ENCODE measurements around the gene IPO5. TPM values are rescaled to one million over a fixed set of nuclear protein-coding genes. Genes with fewer than 3 reads are reported as not detected.
"Not testable (repeated sequence)": the region's sequence is repeated elsewhere in the genome, so short reads cannot be mapped to it uniquely, and the experiment has no call there.

Gene IPO5
- total RNA-seq, 1 experiment from 2014 or later: 155 TPM

DNA sequence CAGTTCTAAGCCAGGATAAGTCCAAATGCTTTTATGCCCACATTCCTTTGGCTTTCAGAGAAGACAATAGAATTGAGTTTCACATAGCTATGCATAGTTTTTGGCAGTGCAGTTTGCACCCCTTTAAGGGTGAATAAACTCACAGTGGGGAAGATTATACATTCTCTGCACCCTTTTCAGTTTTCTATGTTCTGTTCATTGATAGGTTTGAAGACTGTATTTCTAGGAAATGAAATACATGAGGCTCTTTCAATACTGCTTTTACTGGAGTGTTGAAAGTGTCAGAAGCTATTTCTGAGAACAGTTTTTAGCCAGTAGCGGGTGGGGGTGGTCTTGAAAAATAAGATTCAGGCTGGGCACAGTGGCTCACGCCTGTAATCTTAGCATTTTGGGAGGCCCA is 46.2 kb downstream of the IPO5 start:
- intact Hi-C loops (cut with micrococcal nuclease): loop anchor here (5.0 kb wide), 1 partner anchor 142 kb away; no protein-coding TSS in a partner anchor
- TF ChIP-seq EZH2phosphoT487 (IDR thresholded peaks at IDR 0.05; ENCODE audit: borderline replicate concordance, low read length) (no peak), EZH2 (IDR thresholded peaks at IDR 0.05; ENCODE audit: low read length, unreplicated experiment) (no peak)
- TF ChIP-seq, protein P1, sequence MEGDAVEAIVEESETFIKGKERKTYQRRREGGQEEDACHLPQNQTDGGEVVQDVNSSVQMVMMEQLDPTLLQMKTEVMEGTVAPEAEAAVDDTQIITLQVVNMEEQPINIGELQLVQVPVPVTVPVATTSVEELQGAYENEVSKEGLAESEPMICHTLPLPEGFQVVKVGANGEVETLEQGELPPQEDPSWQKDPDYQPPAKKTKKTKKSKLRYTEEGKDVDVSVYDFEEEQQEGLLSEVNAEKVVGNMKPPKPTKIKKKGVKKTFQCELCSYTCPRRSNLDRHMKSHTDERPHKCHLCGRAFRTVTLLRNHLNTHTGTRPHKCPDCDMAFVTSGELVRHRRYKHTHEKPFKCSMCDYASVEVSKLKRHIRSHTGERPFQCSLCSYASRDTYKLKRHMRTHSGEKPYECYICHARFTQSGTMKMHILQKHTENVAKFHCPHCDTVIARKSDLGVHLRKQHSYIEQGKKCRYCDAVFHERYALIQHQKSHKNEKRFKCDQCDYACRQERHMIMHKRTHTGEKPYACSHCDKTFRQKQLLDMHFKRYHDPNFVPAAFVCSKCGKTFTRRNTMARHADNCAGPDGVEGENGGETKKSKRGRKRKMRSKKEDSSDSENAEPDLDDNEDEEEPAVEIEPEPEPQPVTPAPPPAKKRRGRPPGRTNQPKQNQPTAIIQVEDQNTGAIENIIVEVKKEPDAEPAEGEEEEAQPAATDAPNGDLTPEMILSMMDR (conservative IDR thresholded peaks at IDR 0.05; ENCODE audit: low read depth, low read length): no peak
- Histone ChIP-seq H3F3A (ENCODE audit: low read length, unreplicated experiment) (no peaks in the 10 kb centered on the region), H3K9me3 (ENCODE audit: low read length) (no peaks in the 10 kb centered on the region), H4K20me1 (ENCODE audit: low read length) (no peaks in the 10 kb centered on the region), H3K9ac (ENCODE audit: low read length) (no peak overlapping the region), H3K36me3 (ENCODE audit: low read depth, low read length) (peaks cover 50% of the 10 kb centered on the region), H3K4me3 (ENCODE audit: low read length) (no peak overlapping the region), H3K79me2 (ENCODE audit: low read length) (no peaks in the 10 kb centered on the region), H3K27me3 (ENCODE audit: low read length) (no peaks in the 10 kb centered on the region), H3K4me2 (ENCODE audit: low read length) (no peak overlapping the region), H3K9me2 (replicated peaks; ENCODE audit: low read length) (no peaks in the 10 kb centered on the region), H2AFZ (ENCODE audit: low read length) (no peak overlapping the region), H3K4me1 (ENCODE audit: insufficient read depth, low read length) (no peaks in the 10 kb centered on the region), H3K27ac (ENCODE audit: low read length) (no peak overlapping the region)
- POLR2A ChIA-PET (ENCODE audit: unreplicated experiment): no interaction called here
- DNase-seq (no peak), ATAC-seq (no peak)
- CTCF ChIA-PET: no interaction called here
- BruUV-seq (replicated peaks): no TSS peak

DNA sequence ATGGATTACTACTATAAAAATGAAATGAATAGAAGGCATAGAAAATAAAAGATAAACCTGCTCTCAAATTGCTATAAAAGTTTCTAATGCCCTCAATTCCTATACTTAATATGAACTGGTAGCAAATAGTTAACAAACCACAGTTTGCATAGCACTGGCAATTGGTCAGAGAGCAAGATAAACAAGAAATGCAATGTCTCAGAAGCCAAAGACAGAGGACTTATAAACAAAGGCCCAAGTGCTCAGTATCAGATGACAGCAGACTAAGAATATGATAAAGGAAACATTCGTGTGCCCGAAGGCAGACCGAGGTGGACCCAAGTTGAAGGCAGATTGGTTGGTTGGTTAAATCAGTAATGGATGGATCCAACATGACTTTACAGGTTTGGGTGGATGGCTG is 50.6 kb downstream of the IPO5 start:
- Histone ChIP-seq H3K4me2 (ENCODE audit: low read length) (no peak overlapping the region), H3K4me3 (ENCODE audit: low read length) (no peak overlapping the region), H3K27ac (ENCODE audit: low read length) (no peak overlapping the region), H3K4me1 (ENCODE audit: insufficient read depth, low read length) (no peaks in the 10 kb centered on the region), H4K20me1 (ENCODE audit: low read length) (no peaks in the 10 kb centered on the region), H3K9me2 (replicated peaks; ENCODE audit: low read length) (no peaks in the 10 kb centered on the region), H3K9me3 (ENCODE audit: low read length) (no peaks in the 10 kb centered on the region), H2AFZ (ENCODE audit: low read length) (no peak overlapping the region), H3K27me3 (ENCODE audit: low read length) (no peaks in the 10 kb centered on the region), H3F3A (ENCODE audit: low read length, unreplicated experiment) (no peaks in the 10 kb centered on the region), H3K9ac (ENCODE audit: low read length) (no peak overlapping the region), H3K79me2 (ENCODE audit: low read length) (no peaks in the 10 kb centered on the region), H3K36me3 (ENCODE audit: low read depth, low read length) (peaks cover 73% of the 10 kb centered on the region)
- ATAC-seq (peak; percentile 70), DNase-seq (peak; percentile 25)
- intact Hi-C loops (cut with micrococcal nuclease): loop anchor here (5.0 kb wide), 1 partner anchor 147 kb away; no protein-coding TSS in a partner anchor
- ChIA-PET CTCF (no interaction called here), POLR2A (ENCODE audit: unreplicated experiment) (no interaction called here)
- no peak for TF ChIP-seq EZH2phosphoT487 (IDR thresholded peaks at IDR 0.05; ENCODE audit: borderline replicate concordance, low read length)
- TF ChIP-seq EZH2 (IDR thresholded peaks at IDR 0.05; ENCODE audit: low read length, unreplicated experiment): no peak
- TF ChIP-seq, protein P1 (conservative IDR thresholded peaks at IDR 0.05; ENCODE audit: low read depth, low read length): no peak
- no TSS peak for BruUV-seq (replicated peaks)

DNA sequence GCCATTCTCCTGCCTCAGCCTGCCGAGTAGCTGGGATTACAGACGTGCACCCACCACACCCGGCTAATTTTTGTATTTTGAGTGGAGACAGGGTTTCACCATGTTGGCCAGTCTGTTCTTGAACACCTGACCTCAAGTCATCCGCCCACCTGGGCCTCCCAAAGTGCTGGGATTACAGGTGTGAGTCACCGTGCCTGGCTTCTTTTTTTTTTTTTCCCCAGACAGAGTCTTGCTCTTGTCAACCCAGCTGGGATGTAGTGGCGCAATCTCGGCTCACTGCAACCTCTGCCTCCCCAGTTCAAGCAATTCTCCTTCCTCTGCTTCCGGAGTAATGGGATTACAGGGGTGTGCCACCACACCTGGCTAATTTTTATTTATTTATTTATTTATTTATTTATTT is 51.5 kb downstream of the IPO5 start:
- H3K4me2 ChIP-seq (ENCODE audit: low read length); H3K4me1 ChIP-seq (ENCODE audit: insufficient read depth, low read length); H3K9ac ChIP-seq (ENCODE audit: low read length); ATAC-seq; H3K27ac ChIP-seq (ENCODE audit: low read length); H2AFZ ChIP-seq (ENCODE audit: low read length); H4K20me1 ChIP-seq (ENCODE audit: low read length); BruUV-seq (replicated peaks); H3F3A ChIP-seq (ENCODE audit: low read length, unreplicated experiment); CTCF ChIA-PET; H3K9me3 ChIP-seq (ENCODE audit: low read length); POLR2A ChIA-PET (ENCODE audit: unreplicated experiment); H3K4me3 ChIP-seq (ENCODE audit: low read length); H3K27me3 ChIP-seq (ENCODE audit: low read length); H3K79me2 ChIP-seq (ENCODE audit: low read length); H3K9me2 ChIP-seq (replicated peaks; ENCODE audit: low read length): not testable (repeated sequence)
- intact Hi-C loops (cut with micrococcal nuclease): loop anchor here (5.0 kb wide), 1 partner anchor 148 kb away; no protein-coding TSS in a partner anchor
- peak; percentile 22 for DNase-seq
- peaks cover 71% of the 10 kb centered on the region for H3K36me3 ChIP-seq (ENCODE audit: low read depth, low read length)
